Caco-2 (cell line): Measurements from ENCODE around the gene KNDC1. TPM values are rescaled to one million over a fixed set of nuclear protein-coding genes. Genes with fewer than 3 reads are reported as not detected.
A peak's percentile ranks its signal among the peaks of the same experiment; 100 is the strongest.

Source experiments
- BruUV-seq: library from RNA; stranded (reverse); fragments of 400-500 nt; replicated peaks from 2 replicates; lab custom pipeline; 2021; lab: Mats Ljungman, UMichigan
- CTCF ChIA-PET: fragments of 300-600 bp; sonication (Branson Sonifier 250); formaldehyde crosslinking; loops from one replicate; lab custom pipeline; 2022; ENCODE audit warnings: antibody characterized with exemption; lab: Charles Lee
- POLR2A ChIA-PET: fragments of 300-600 bp; sonication (Branson Sonifier 250); formaldehyde crosslinking; loops from one replicate; lab custom pipeline; 2022; ENCODE audit warnings: antibody characterized with exemption; lab: Charles Lee
- DNase-seq, 2 experiments: peaks; one replicate each; pipeline versions ENCODE4 v3.0.0 to v3.0.0-alpha.2; 2020 to 2022
- H3K27me3 ChIP-seq: replicated peaks from 2 replicates; pipeline ENCODE4 v1.6.0; 2011; ENCODE audit warnings: low read length; ENCODE audit not compliant: control insufficient read depth, insufficient read depth
- H3K36me3 ChIP-seq: 2 replicates; pipeline ENCODE4 v1.5.1; 2011; ENCODE audit warnings: low read length; ENCODE audit not compliant: control insufficient read depth, insufficient read depth
- H3K4me1 ChIP-seq: fragments of 250-450 bp; sonication (Bioruptor Pico); 2 replicates; pipeline ENCODE4 v1.5.1; 2020; ENCODE audit warnings: mild to moderate bottlenecking
- H3K4me3 ChIP-seq: 2 replicates; pipeline ENCODE4 v1.5.1; 2011; ENCODE audit warnings: low read depth, mild to moderate bottlenecking, control low read depth, low read length
- H3K9me3 ChIP-seq: fragments of 250-450 bp; sonication (Bioruptor Pico); 2 replicates; pipeline ENCODE4 v1.5.1; 2020; ENCODE audit warnings: mild to moderate bottlenecking, moderate library complexity
- H3K27ac Mint-ChIP-seq: one replicate; pipeline ENCODE4 v1.8.0; 2022; ENCODE audit warnings: mixed read lengths; ENCODE audit not compliant: unreplicated experiment
- H3K27me3 Mint-ChIP-seq: one replicate; pipeline ENCODE4 v1.8.0; 2022; ENCODE audit warnings: mixed read lengths; ENCODE audit not compliant: insufficient read depth, unreplicated experiment
- H3K36me3 Mint-ChIP-seq: one replicate; pipeline ENCODE4 v1.8.0; 2022; ENCODE audit warnings: mild to moderate bottlenecking, mixed read lengths; ENCODE audit not compliant: insufficient read depth, unreplicated experiment
- H3K4me1 Mint-ChIP-seq: one replicate; pipeline ENCODE4 v1.8.0; 2022; ENCODE audit warnings: low read depth, mixed read lengths; ENCODE audit not compliant: unreplicated experiment
- H3K4me3 Mint-ChIP-seq: one replicate; pipeline ENCODE4 v1.8.0; 2022; ENCODE audit warnings: mild to moderate bottlenecking, moderate library complexity, mixed read lengths; ENCODE audit not compliant: unreplicated experiment
- H3K9me3 Mint-ChIP-seq: one replicate; pipeline ENCODE4 v1.8.0; 2022; ENCODE audit warnings: mixed read lengths; ENCODE audit not compliant: unreplicated experiment
- intact Hi-C: fragments of 100-400 bp; cut with micrococcal nuclease; formaldehyde crosslinking; loops from one replicate; pipeline ENCODE4 v1.10.0; 2022; ENCODE audit not compliant: unreplicated experiment
- total RNA-seq: library from RNA; stranded (reverse); gene quantifications from 2 replicates; pipeline ENCODE4 v1.2.3, GENCODE V29; 2022
- TF ChIP-seq, protein P1 (sequence below), 2 experiments: fragments of 200-600 bp in 1 of 2; IDR thresholded peaks; 1 replicate in 1 of 2; 2 replicates in 1 of 2; pipeline versions ENCODE4 v1.5.1 to v1.8.0; 2011 to 2022; ENCODE audit warnings: antibody characterized with exemption in 1 of 2, control low read depth in 1 of 2, inconsistent platforms in 1 of 2, low read depth in 1 of 2, low read length in 1 of 2, mild to moderate bottlenecking in 1 of 2, moderate library complexity in 1 of 2; ENCODE audit not compliant: insufficient read depth in 1 of 2, severe bottlenecking in 1 of 2, unreplicated experiment in 1 of 2

KNDC1 gene
- total RNA-seq, 1 experiment from 2014 or later: 3.2 TPM

DNA sequence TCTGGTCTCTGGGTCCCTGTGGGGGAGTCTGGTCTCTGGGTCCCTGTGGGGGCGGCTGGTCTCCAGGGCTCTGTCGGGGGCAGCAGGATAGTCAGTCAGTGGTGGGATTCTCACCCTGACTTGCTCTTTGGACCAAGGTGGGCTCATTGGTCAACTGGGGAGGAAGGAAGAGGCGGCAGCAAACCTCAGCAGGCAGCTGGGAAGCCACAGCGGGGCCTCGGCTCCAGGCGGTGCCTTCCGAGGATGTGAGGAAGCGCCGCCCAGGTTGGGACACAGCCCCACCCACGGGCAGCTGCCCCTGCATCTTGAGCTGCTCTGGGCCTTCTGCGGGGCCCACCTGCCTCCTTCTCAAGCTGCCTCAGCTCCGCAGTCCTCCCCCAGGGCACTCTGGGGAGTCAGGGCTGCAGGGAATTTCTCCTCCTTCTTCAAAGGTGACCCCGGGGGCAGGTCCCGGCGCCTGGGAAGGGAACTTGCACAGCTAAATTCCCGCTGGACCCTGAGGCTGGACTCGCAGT, 20.4 kb upstream of the KNDC1 start:
- no peak overlapping the region for H3K4me3 Mint-ChIP-seq
- Histone ChIP-seq H3K4me3 (no peak overlapping the region), H3K9me3 (no peaks in the 10 kb centered on the region), H3K4me1 (peaks cover 19% of the 10 kb centered on the region), H3K36me3 (no peaks in the 10 kb centered on the region), H3K27me3 (no peaks in the 10 kb centered on the region)
- POLR2A ChIA-PET: interaction anchor here (0.5 kb wide), 1 partner anchor 12 kb away, joined by 5 read pairs; no protein-coding TSS in a partner anchor
- peaks cover 5% of the 10 kb centered on the region for H3K4me1 Mint-ChIP-seq
- TF ChIP-seq, protein P1, sequence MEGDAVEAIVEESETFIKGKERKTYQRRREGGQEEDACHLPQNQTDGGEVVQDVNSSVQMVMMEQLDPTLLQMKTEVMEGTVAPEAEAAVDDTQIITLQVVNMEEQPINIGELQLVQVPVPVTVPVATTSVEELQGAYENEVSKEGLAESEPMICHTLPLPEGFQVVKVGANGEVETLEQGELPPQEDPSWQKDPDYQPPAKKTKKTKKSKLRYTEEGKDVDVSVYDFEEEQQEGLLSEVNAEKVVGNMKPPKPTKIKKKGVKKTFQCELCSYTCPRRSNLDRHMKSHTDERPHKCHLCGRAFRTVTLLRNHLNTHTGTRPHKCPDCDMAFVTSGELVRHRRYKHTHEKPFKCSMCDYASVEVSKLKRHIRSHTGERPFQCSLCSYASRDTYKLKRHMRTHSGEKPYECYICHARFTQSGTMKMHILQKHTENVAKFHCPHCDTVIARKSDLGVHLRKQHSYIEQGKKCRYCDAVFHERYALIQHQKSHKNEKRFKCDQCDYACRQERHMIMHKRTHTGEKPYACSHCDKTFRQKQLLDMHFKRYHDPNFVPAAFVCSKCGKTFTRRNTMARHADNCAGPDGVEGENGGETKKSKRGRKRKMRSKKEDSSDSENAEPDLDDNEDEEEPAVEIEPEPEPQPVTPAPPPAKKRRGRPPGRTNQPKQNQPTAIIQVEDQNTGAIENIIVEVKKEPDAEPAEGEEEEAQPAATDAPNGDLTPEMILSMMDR (IDR thresholded peaks at IDR 0.05; ENCODE audit: insufficient read depth in 1 of 2, low read depth in 1 of 2, low read length in 1 of 2, severe bottlenecking in 1 of 2, unreplicated experiment in 1 of 2): no peak
- no peaks in the 10 kb centered on the region for H3K9me3 Mint-ChIP-seq
- no peaks in the 10 kb centered on the region for H3K36me3 Mint-ChIP-seq
- H3K27me3 Mint-ChIP-seq: no peaks in the 10 kb centered on the region
- no peak overlapping the region for H3K27ac Mint-ChIP-seq
- DNase-seq: peak in 1 of 2 experiments; percentile 69
- CTCF ChIA-PET: no interaction called here
- intact Hi-C loops: loop anchor here (5.0 kb wide), 1 partner anchor 168 kb away; the partner anchor contains the start of genes TUBGCP2 and ZNF511
- BruUV-seq: no TSS peak

DNA sequence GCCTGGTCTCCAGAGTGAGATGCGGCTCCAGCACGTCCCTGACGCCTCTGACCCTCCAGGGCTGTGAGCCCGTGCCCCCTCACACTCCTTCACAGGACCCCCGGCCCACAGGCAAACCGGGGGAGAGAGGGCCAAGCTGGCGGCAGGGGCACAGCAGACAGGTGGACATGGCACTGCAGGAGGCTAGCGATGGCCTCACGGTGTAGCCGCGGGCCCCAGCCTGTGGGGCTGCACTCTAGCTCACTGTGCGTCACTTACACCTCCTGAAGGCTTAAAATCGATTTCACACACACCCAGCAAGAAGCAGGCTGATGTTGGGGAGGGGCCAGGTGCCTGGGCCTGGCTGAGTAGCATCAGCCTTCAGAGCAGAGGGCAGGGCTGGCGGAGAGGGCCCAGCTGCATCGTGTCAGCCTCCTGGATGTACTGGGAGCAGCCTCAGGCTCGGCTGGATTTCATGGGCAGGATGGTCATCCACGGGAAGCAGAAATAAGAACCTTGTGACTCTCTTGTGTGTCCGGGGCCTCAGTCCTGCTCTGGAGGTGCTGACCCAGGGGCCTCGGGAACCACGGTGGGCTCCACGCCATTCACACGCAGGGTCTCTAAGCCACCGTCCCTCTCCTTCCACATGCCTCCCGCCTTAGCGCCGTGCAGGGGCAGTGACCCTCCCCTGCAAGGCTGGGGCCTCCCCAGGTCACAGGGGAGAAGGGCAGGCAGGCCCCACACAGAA, 19.4 kb upstream of the KNDC1 start:
- Histone ChIP-seq H3K4me1 (peaks cover 29% of the 10 kb centered on the region), H3K36me3 (no peaks in the 10 kb centered on the region), H3K27me3 (no peaks in the 10 kb centered on the region), H3K4me3 (no peak overlapping the region), H3K9me3 (no peaks in the 10 kb centered on the region)
- H3K4me1 Mint-ChIP-seq: peaks cover 15% of the 10 kb centered on the region
- no peaks in the 10 kb centered on the region for H3K9me3 Mint-ChIP-seq
- no peak overlapping the region for H3K4me3 Mint-ChIP-seq
- TF ChIP-seq, protein P1 (IDR thresholded peaks at IDR 0.05; ENCODE audit: insufficient read depth in 1 of 2, low read depth in 1 of 2, low read length in 1 of 2, severe bottlenecking in 1 of 2, unreplicated experiment in 1 of 2): no peak
- H3K27ac Mint-ChIP-seq: no peak overlapping the region
- DNase-seq: peak in 1 of 2 experiments; percentile 39
- no TSS peak for BruUV-seq
- H3K36me3 Mint-ChIP-seq: no peaks in the 10 kb centered on the region
- CTCF ChIA-PET: no interaction called here
- POLR2A ChIA-PET: no interaction called here
- H3K27me3 Mint-ChIP-seq: no peaks in the 10 kb centered on the region
- intact Hi-C loops: loop anchor here (5.0 kb wide), 1 partner anchor 167 kb away; the partner anchor contains the start of genes TUBGCP2 and ZNF511

DNA sequence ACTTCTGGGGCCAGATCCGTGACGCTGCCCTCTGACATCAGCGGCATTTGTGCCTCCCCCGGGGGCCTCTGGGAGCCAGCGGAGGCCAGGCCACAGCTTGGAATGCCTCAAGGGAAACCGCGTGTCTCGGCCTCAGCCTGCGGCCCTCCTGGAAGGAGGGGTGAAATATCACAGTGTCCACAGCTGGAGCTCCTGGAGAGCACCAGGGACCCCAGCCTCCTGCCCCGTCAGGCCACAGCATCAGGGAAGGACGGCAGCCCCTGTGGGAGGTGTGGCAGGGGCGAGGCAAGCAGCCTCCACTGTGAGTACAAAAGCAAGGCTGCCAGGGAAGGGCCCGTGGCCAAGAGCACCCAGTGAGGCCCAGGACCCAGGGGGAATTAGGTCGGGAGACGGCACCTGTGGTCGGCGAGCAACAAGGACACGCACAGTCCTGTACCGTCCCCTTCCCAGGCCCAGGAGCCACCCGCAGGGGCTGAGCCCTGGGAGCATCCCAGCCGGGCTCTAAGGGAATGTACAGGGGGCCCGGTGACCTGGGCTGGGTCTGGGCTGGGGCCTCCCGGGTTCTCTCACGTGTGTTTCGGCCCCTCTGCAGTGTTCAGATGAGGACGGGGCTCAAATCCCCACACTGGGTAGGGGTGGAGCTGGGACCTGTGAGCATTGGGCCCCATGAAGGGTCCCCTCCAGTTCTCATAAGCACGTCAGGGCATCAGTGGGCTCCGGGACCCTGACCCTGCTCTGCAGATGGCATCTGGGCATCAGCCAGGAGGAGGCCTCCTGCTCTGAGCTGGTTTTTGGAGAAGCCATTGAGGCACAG, 18.7 kb upstream of the KNDC1 start:
- DNase-seq: peak in 1 of 2 experiments; percentile 34
- Mint-ChIP-seq H3K4me3 (no peak overlapping the region), H3K36me3 (no peaks in the 10 kb centered on the region), H3K27ac (no peak overlapping the region), H3K4me1 (peaks cover 16% of the 10 kb centered on the region), H3K27me3 (no peaks in the 10 kb centered on the region), H3K9me3 (no peaks in the 10 kb centered on the region)
- ChIA-PET POLR2A (no interaction called here), CTCF (no interaction called here)
- Histone ChIP-seq H3K4me1 (peaks cover 36% of the 10 kb centered on the region), H3K4me3 (no peak overlapping the region), H3K9me3 (no peaks in the 10 kb centered on the region), H3K36me3 (no peaks in the 10 kb centered on the region), H3K27me3 (no peaks in the 10 kb centered on the region)
- BruUV-seq: no TSS peak
- TF ChIP-seq, protein P1 (IDR thresholded peaks at IDR 0.05; ENCODE audit: insufficient read depth in 1 of 2, low read depth in 1 of 2, low read length in 1 of 2, severe bottlenecking in 1 of 2, unreplicated experiment in 1 of 2): no peak
- intact Hi-C loops: loop anchor here (5.0 kb wide), 1 partner anchor 166 kb away; the partner anchor contains the start of genes TUBGCP2 and ZNF511
